Nephron (organoid): ENCODE results near the gene ARID1A.

Experiments used
- H3K27ac Mint-ChIP-seq, 3 experiments: 2 replicates each; pipeline ENCODE4 v1.8.0; 2020; ENCODE audit warnings: mixed read lengths in 3 of 3, mild to moderate bottlenecking in 2 of 3, moderate library complexity in 1 of 3
- H3K27me3 Mint-ChIP-seq: 2 replicates; pipeline ENCODE4 v1.8.0; 2021; ENCODE audit warnings: low read depth, mild to moderate bottlenecking, moderate library complexity, mixed read lengths
- H3K36me3 Mint-ChIP-seq: 2 replicates; pipeline ENCODE4 v1.8.0; 2020; ENCODE audit warnings: low read depth, mixed read lengths
- H3K4me1 Mint-ChIP-seq: 2 replicates; pipeline ENCODE4 v1.8.0; 2020; ENCODE audit warnings: mixed read lengths
- H3K4me3 Mint-ChIP-seq, 3 experiments: 2 replicates each; pipeline ENCODE4 v1.8.0; 2020; ENCODE audit warnings: mild to moderate bottlenecking in 3 of 3, mixed read lengths in 3 of 3, moderate library complexity in 2 of 3
- H3K9me3 Mint-ChIP-seq: 2 replicates; pipeline ENCODE4 v1.8.0; 2020; ENCODE audit warnings: mixed read lengths
- CTCF ChIP-seq, 3 experiments: fragments of 200-600 bp; sonication (generic); IDR thresholded peaks; one replicate each; pipeline ENCODE4 v1.5.0; 2021; ENCODE audit warnings: antibody characterized with exemption in 3 of 3; ENCODE audit not compliant: unreplicated experiment in 3 of 3

The ARID1A gene

GRCh38 chr1:26761217-26761616 lies 65.4 kb downstream of the ARID1A start:
- no peak for TF ChIP-seq CTCF (IDR thresholded peaks at IDR 0.05; ENCODE audit: unreplicated experiment in 3 of 3)
- Mint-ChIP-seq H3K27ac (no peak overlapping the region), H3K4me3 (no peak overlapping the region), H3K27me3 (no peaks in the 10 kb centered on the region), H3K36me3 (peaks cover 68% of the 10 kb centered on the region), H3K4me1 (peaks cover 2% of the 10 kb centered on the region), H3K9me3 (no peaks in the 10 kb centered on the region)

GRCh38 chr1:26767714-26768113 lies 71.9 kb downstream of the ARID1A start:
- Mint-ChIP-seq H3K36me3 (peaks cover 88% of the 10 kb centered on the region), H3K4me1 (peaks cover 52% of the 10 kb centered on the region), H3K9me3 (no peaks in the 10 kb centered on the region)

DNA sequence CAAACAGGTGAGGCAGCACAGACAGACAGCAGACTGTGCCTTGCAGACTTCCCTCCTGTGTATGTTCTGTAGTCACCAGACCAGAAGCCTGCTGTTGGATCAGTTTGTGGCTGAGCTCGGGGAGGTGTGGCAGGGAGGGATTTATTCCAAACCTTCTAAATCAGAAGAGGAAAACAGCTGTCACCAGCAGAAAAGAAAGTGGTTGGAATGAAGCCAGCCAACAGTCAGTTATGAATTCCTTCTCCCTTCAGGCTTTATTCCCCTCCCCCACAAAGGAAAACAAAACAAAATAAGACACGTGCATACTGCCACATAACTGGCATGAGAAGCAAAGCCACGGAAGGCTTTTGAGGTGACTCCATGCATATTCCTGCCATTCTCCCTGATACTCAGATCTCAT lies 72.9 kb downstream of the ARID1A start:
- H3K4me1 Mint-ChIP-seq: peaks cover 52% of the 10 kb centered on the region
- peak overlapping the region; percentile 70 to 77 (median 75) for H3K27ac Mint-ChIP-seq
- H3K4me3 Mint-ChIP-seq: peak overlapping the region in 1 of 3 experiments; percentile 6
- no peaks in the 10 kb centered on the region for H3K9me3 Mint-ChIP-seq
- no peaks in the 10 kb centered on the region for H3K27me3 Mint-ChIP-seq
- TF ChIP-seq CTCF (IDR thresholded peaks at IDR 0.05; ENCODE audit: unreplicated experiment in 3 of 3): no peak
- peaks cover 91% of the 10 kb centered on the region for H3K36me3 Mint-ChIP-seq

More at GRCh38 chr1:26767714-26768113, 71.9 kb downstream of the ARID1A start:
- Mint-ChIP-seq H3K4me3 (no peak overlapping the region), H3K27ac (peak overlapping the region; percentile 44 to 75 (median 70)), H3K27me3 (no peaks in the 10 kb centered on the region)
- no peak for TF ChIP-seq CTCF (IDR thresholded peaks at IDR 0.05; ENCODE audit: unreplicated experiment in 3 of 3)

- H3K4me1 Mint-ChIP-seq: peaks cover 50% of the 10 kb centered on the region
- peaks cover 98% of the 10 kb centered on the region for H3K36me3 Mint-ChIP-seq
- no peaks in the 10 kb centered on the region for H3K9me3 Mint-ChIP-seq
- H3K27me3 Mint-ChIP-seq: no peaks in the 10 kb centered on the region
- H3K4me3 Mint-ChIP-seq: no peak overlapping the region
- peak overlapping the region; percentile 13 to 49 (median 46) for H3K27ac Mint-ChIP-seq
- TF ChIP-seq CTCF (IDR thresholded peaks at IDR 0.05; ENCODE audit: unreplicated experiment in 3 of 3): no peak
Observed at GRCh38 chr1:26771285-26771642, 75.4 kb downstream of the ARID1A start.

DNA sequence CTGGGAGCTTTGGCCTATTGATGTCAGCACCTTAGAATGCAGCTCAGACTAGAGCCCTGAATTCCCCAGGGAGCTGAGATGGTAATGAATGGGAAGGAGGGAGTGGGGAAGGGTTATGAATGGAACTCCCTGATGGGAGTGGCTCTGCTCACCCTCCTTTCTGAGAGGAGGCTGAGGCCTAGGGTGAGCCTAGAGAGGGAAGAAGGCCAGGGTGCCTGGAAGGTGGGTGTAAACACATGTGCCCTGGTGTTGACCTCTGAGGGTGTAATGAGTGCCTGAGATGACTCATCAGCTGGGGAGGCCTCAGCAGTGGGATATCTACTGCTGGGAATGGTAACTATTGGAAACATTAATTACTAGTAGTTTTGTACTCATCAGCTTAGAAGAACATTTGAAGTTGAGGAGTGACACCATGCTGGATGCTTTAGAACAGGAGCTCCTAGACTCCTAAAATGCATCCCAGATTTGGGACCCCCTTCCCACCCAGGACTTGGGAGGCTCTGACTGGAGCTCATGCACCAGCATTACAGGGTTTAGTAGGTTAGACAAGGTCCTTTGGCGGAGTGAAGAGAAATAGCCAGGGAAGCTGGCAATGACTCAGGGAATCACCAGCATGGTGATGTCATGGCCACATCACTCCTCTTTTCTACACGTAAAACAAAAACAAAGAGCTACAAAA lies 76.0 kb downstream of the ARID1A start:
- TF ChIP-seq CTCF (IDR thresholded peaks at IDR 0.05; ENCODE audit: unreplicated experiment in 3 of 3): no peak
- Mint-ChIP-seq H3K36me3 (peaks cover 98% of the 10 kb centered on the region), H3K27ac (peak overlapping the region; percentile 13 to 49 (median 46)), H3K27me3 (no peaks in the 10 kb centered on the region), H3K9me3 (no peaks in the 10 kb centered on the region), H3K4me1 (peaks cover 45% of the 10 kb centered on the region), H3K4me3 (no peak overlapping the region)

GRCh38 chr1:26772687-26773086 lies 76.9 kb downstream of the ARID1A start:
- Mint-ChIP-seq H3K9me3 (no peaks in the 10 kb centered on the region), H3K4me1 (peaks cover 36% of the 10 kb centered on the region), H3K27ac (peak overlapping the region in 1 of 3 experiments; percentile 45), H3K36me3 (peaks cover 93% of the 10 kb centered on the region), H3K4me3 (no peak overlapping the region), H3K27me3 (no peaks in the 10 kb centered on the region)
- no peak for TF ChIP-seq CTCF (IDR thresholded peaks at IDR 0.05; ENCODE audit: unreplicated experiment in 3 of 3)
